H1 (cell line): Measurements from ENCODE around the gene HOXB3. TPM values are rescaled to one million over a fixed set of nuclear protein-coding genes. Genes with fewer than 3 reads are reported as not detected.

Source experiments
- CTCF ChIA-PET: fragments of 300-600 bp; sonication (Branson Sonifier 250); formaldehyde crosslinking; loops from one replicate; lab custom pipeline; 2021; ENCODE audit not compliant: partially characterized antibody; lab: Charles Lee
- POLR2A ChIA-PET: fragments of 300-600 bp; sonication (Branson Sonifier 250); formaldehyde crosslinking; loops from one replicate; lab custom pipeline; 2021; ENCODE audit warnings: inconsistent platforms; ENCODE audit not compliant: partially characterized antibody; lab: Charles Lee
- DNase-seq, 2 experiments: peaks; one replicate each; pipeline versions ENCODE4 v3.0.0 to v3.0.0-alpha.2; 2010 to 2022; ENCODE audit warnings: low spot score in 2 of 2, low read depth in 1 of 2, mixed read lengths in 1 of 2
- FAIRE-seq: peaks from 2 replicates; lab custom pipeline; 2011; peaks lifted over from hg19 to GRCh38; lab: Jason Lieb, UNC
- H2AFZ ChIP-seq: 2 replicates; pipeline ENCODE4 v1.8.1; 2012; ENCODE audit warnings: low read length, inconsistent platforms
- H2AK5ac ChIP-seq: 2 replicates; pipeline ENCODE4 v1.6.1; 2013; ENCODE audit warnings: low read depth, low read length
- H2BK120ac ChIP-seq: replicated peaks from 2 replicates; pipeline ENCODE3; 2013; ENCODE audit warnings: low read depth, low read length, inconsistent platforms
- H2BK12ac ChIP-seq: 2 replicates; pipeline ENCODE4 v1.6.1; 2013; ENCODE audit warnings: low read depth, low read length
- H2BK15ac ChIP-seq: 2 replicates; pipeline ENCODE4 v1.6.1; 2013; ENCODE audit warnings: low read length
- H2BK20ac ChIP-seq: 2 replicates; pipeline ENCODE4 v1.6.1; 2013; ENCODE audit warnings: low read length
- H2BK5ac ChIP-seq: 2 replicates; pipeline ENCODE4 v1.6.1; 2013; ENCODE audit warnings: low read depth, low read length
- H3K14ac ChIP-seq: 2 replicates; pipeline ENCODE4 v1.6.1; 2013; ENCODE audit warnings: inconsistent platforms; ENCODE audit not compliant: insufficient read length
- H3K18ac ChIP-seq: 2 replicates; pipeline ENCODE4 v1.6.1; 2013; ENCODE audit warnings: low read length; ENCODE audit errors: extremely low read depth
- H3K23ac ChIP-seq: 2 replicates; pipeline ENCODE4 v1.6.1; 2013; ENCODE audit warnings: inconsistent platforms; ENCODE audit not compliant: insufficient read length
- H3K23me2 ChIP-seq: 2 replicates; pipeline ENCODE4 v1.6.1; 2013; ENCODE audit warnings: low read depth, low read length
- H3K27ac ChIP-seq: 2 replicates; pipeline ENCODE4 v1.6.1; 2011; ENCODE audit warnings: low read depth, low read length, inconsistent platforms
- H3K27me3 ChIP-seq, 4 experiments: replicated peaks in 1 of 4; 1 replicate in 1 of 4; 2 replicates in 3 of 4; pipeline versions ENCODE4 v1.6.1 to v1.8.1; 2011 to 2013; ENCODE audit warnings: low read length in 3 of 4, mild to moderate bottlenecking in 3 of 4, inconsistent platforms in 2 of 4, mixed read lengths in 2 of 4, moderate library complexity in 1 of 4; ENCODE audit not compliant: control insufficient read depth in 3 of 4, insufficient read depth in 3 of 4; ENCODE audit errors: extremely low read depth in 1 of 4
- H3K36me3 ChIP-seq, 4 experiments: 2 replicates each; pipeline versions ENCODE4 v1.6.1 to v1.8.1; 2011 to 2013; ENCODE audit warnings: mild to moderate bottlenecking in 4 of 4, low read length in 3 of 4, moderate library complexity in 2 of 4, control low read depth in 1 of 4, inconsistent platforms in 1 of 4; ENCODE audit not compliant: insufficient read depth in 4 of 4, control insufficient read depth in 2 of 4
- H3K4ac ChIP-seq: replicated peaks from 2 replicates; pipeline ENCODE3; 2013; ENCODE audit warnings: low read length, low read depth, mixed read lengths, inconsistent platforms; ENCODE audit not compliant: insufficient read length
- H3K4me1 ChIP-seq, 4 experiments: replicated peaks in 1 of 4; 1 replicate in 1 of 4; 2 replicates in 3 of 4; pipeline versions ENCODE4 v1.6.1 to v1.8.1; 2011 to 2013; ENCODE audit warnings: low read length in 3 of 4, inconsistent platforms in 2 of 4, mixed read lengths in 1 of 4; ENCODE audit not compliant: insufficient read depth in 4 of 4, control insufficient read depth in 3 of 4
- H3K4me2 ChIP-seq, 2 experiments: 2 replicates each; pipeline versions ENCODE4 v1.6.1 to v1.8.1; 2011 to 2013; ENCODE audit warnings: low read depth in 2 of 2, low read length in 2 of 2, control low read depth in 1 of 2, inconsistent platforms in 1 of 2, mild to moderate bottlenecking in 1 of 2; ENCODE audit not compliant: insufficient read depth in 1 of 2
- H3K4me3 ChIP-seq, 4 experiments: fragments of 200-600, 300-600 bp in 1 of 4; sonication (generic), shearing (Covaris generic), sonication (Bioruptor Twin) in 1 of 4; 2 replicates each; pipeline versions ENCODE4 v1.5.1 to v1.8.1; 2011 to 2016; ENCODE audit warnings: low read length in 4 of 4, low read depth in 3 of 4, control low read depth in 2 of 4, inconsistent platforms in 2 of 4, mild to moderate bottlenecking in 2 of 4, mixed read lengths in 1 of 4, moderate library complexity in 1 of 4; ENCODE audit not compliant: insufficient read depth in 2 of 4; ENCODE audit errors: extremely low read depth in 1 of 4
- H3K56ac ChIP-seq: replicated peaks from 2 replicates; pipeline ENCODE3; 2013; ENCODE audit warnings: low read depth, mild to moderate bottlenecking, mixed read lengths, low read length, inconsistent platforms; ENCODE audit not compliant: insufficient read length
- H3K79me1 ChIP-seq: 2 replicates; pipeline ENCODE4 v1.6.1; 2013; ENCODE audit warnings: low read depth, low read length, control low read depth
- H3K79me2 ChIP-seq, 2 experiments: 2 replicates each; pipeline versions ENCODE4 v1.6.1 to v1.8.1; 2012 to 2013; ENCODE audit warnings: low read length in 2 of 2, mild to moderate bottlenecking in 2 of 2, inconsistent platforms in 1 of 2; ENCODE audit not compliant: insufficient read depth in 2 of 2, control insufficient read depth in 1 of 2
- H3K9ac ChIP-seq, 4 experiments: replicated peaks in 1 of 4; 1 replicate in 1 of 4; 2 replicates in 3 of 4; pipeline versions ENCODE4 v1.6.1 to v1.8.1; 2011 to 2013; ENCODE audit warnings: low read depth in 3 of 4, low read length in 3 of 4, control low read depth in 2 of 4, mild to moderate bottlenecking in 2 of 4, moderate library complexity in 2 of 4, inconsistent platforms in 1 of 4; ENCODE audit errors: extremely low read depth in 1 of 4
- H3K9me3 ChIP-seq, 2 experiments: 2 replicates each; pipeline versions ENCODE4 v1.6.1 to v1.8.1; 2012 to 2013; ENCODE audit warnings: mild to moderate bottlenecking in 2 of 2, moderate library complexity in 2 of 2, control low read depth in 1 of 2, inconsistent platforms in 1 of 2, low read depth in 1 of 2, low read length in 1 of 2, mixed read lengths in 1 of 2; ENCODE audit not compliant: insufficient read depth in 2 of 2
- H4K20me1 ChIP-seq, 2 experiments: replicated peaks in 1 of 2; 2 replicates each; pipeline versions ENCODE3 to v1.8.1; 2011 to 2013; ENCODE audit warnings: inconsistent platforms in 2 of 2, low read length in 2 of 2, mild to moderate bottlenecking in 1 of 2; ENCODE audit not compliant: insufficient read depth in 2 of 2, control insufficient read depth in 1 of 2
- H4K5ac ChIP-seq: 2 replicates; pipeline ENCODE4 v1.6.1; 2013; ENCODE audit warnings: low read length, low read depth, mixed read lengths, inconsistent platforms; ENCODE audit not compliant: insufficient read length
- H4K8ac ChIP-seq: 2 replicates; pipeline ENCODE4 v1.8.0; 2013; ENCODE audit warnings: mild to moderate bottlenecking, moderate library complexity, low read length, inconsistent platforms; ENCODE audit not compliant: insufficient read depth; ENCODE audit errors: extremely low read depth
- H4K91ac ChIP-seq: replicated peaks from 2 replicates; pipeline ENCODE3; 2013; ENCODE audit warnings: low read length, mixed read lengths, inconsistent platforms; ENCODE audit not compliant: insufficient read length
- BACH1 ChIP-seq: IDR thresholded peaks from 2 replicates; pipeline ENCODE4 v1.6.1; 2012; ENCODE audit warnings: low read length, improper control_type of control experiment
- BRCA1 ChIP-seq: IDR thresholded peaks from 2 replicates; pipeline ENCODE4 v1.6.1; 2012; ENCODE audit warnings: low read depth, low read length, improper control_type of control experiment
- CBX8 ChIP-seq: fragments of 300-800, 300-1000 bp; sonication (generic); IDR thresholded peaks from 2 replicates; pipeline ENCODE4 v1.7.1; 2016; ENCODE audit warnings: low read depth, low read length, borderline replicate concordance
- CHD2 ChIP-seq: IDR thresholded peaks from 2 replicates; pipeline ENCODE4 v1.6.1; 2012; ENCODE audit warnings: low read length, improper control_type of control experiment
- EZH2 ChIP-seq: fragments of 200-600 bp; sonication (generic); IDR thresholded peaks from 2 replicates; pipeline ENCODE4 v1.7.1; 2012; ENCODE audit warnings: low read depth, mild to moderate bottlenecking, moderate library complexity, low read length, inconsistent platforms; ENCODE audit not compliant: severe bottlenecking
- NANOG ChIP-seq: IDR thresholded peaks from 2 replicates; pipeline ENCODE4 v1.6.1; 2011; ENCODE audit warnings: low read length, low read depth, mild to moderate bottlenecking, inconsistent platforms; ENCODE audit not compliant: insufficient read depth, poor library complexity, severe bottlenecking
- SIN3A ChIP-seq, 2 experiments: IDR thresholded peaks in 1 of 2; conservative IDR thresholded peaks in 1 of 2; 2 replicates each; pipeline ENCODE4 v1.6.1; 2011 to 2012; ENCODE audit warnings: low read length in 2 of 2, improper control_type of control experiment in 1 of 2, low read depth in 1 of 2, mild to moderate bottlenecking in 1 of 2
- TBP ChIP-seq: IDR thresholded peaks from 2 replicates; pipeline ENCODE4 v1.6.1; 2011; ENCODE audit warnings: low read depth, low read length, improper control_type of control experiment
- TCF12 ChIP-seq: IDR thresholded peaks from 2 replicates; pipeline ENCODE4 v1.6.1; 2011; ENCODE audit warnings: low read depth, mild to moderate bottlenecking, low read length
- WGBS, 2 experiments: shearing (Covaris generic) in 1 of 2; methylation state at CpG; one replicate each; pipeline versions ENCODE4 v1.1.6 to v1.1.7; 2013 to 2015; ENCODE audit warnings: low lambda C conversion rate in 2 of 2, mixed read lengths in 2 of 2, inconsistent platforms in 1 of 2, low coverage in 1 of 2, missing lambda C conversion rate in 1 of 2; ENCODE audit not compliant: insufficient replicate concordance in 2 of 2, insufficient coverage in 1 of 2, insufficient read length in 1 of 2; ENCODE audit errors: extremely low coverage in 1 of 2, missing lambda C conversion rate in 1 of 2; 5-methylcytosine and 5-hydroxymethylcytosine counted together
- polyA plus RNA-seq, 7 experiments: library from polyadenylated mRNA; depleted of rRNA in 3 of 7; stranded (reverse) in 5 of 7; unstranded in 2 of 7; fragments of >200 nt in 5 of 7; fragments of 200-250 nt in 2 of 7; gene quantifications; 1 replicate in 5 of 7; 2 replicates in 1 of 7; 4 replicates in 1 of 7; pipeline versions ENCODE4 v1.2.1 to v1.2.3, GENCODE V29; 2011 to 2013; ENCODE audit warnings: missing spikeins in 2 of 7, mixed read lengths in 2 of 7
- total RNA-seq: library from RNA; stranded (reverse); fragmentation: NEBNext Ultra II Directional; extraction: Animal tissue kit (Norgen Biotek cat#: 25700); gene quantifications from 2 replicates; pipeline ENCODE4 v1.2.1, GENCODE V29; 2021
- TF ChIP-seq, protein P1 (sequence below): IDR thresholded peaks from 2 replicates; pipeline ENCODE4 v1.6.1; 2012; ENCODE audit warnings: inconsistent platforms

HOXB3 gene
- total and polyA plus RNA-seq, 2 of the 8 experiments (the other 6 are each of a cell fraction or from before 2014, with no cell fraction given), result not detected

DNA sequence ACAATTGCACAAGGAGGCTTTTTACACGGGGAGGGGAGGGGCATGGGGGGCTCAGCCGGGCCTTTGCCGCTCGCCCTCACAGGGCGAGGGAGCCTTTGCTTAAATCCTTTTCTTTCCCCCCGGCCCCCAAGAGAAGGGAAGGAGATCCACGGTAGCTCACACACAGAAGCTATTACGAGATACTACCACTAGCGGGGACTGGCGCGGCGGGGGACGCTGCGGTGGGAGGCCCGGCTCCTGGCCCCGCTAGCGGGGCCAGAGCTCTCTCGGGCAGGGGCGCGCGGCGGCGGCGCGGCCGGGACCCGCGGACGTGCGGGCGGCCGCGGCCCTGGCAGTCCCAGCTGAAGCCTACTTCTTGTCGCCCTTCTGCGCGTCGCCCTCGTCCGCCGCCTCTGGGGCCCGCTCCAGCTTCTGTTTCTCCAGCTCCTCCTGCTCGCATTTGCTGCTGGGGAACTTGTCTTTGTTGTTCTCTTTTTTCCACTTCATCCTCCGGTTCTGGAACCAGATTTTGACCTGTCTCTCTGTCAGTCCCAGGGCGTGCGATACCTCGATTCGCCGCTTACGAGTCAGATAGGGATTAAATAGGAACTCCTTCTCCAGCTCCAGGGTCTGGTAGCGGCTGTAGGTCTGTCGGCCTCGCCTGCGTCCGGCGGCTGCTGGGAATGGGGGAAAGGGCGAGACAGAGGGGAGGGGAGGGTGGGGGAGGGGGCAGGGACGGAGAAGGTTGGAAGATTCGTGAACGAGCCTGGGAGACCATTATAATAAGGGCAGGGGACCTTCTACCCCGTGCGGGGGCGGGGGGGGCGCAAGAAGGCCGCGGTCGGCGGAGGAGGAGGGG is 23.0 kb upstream of the HOXB3 start:
- H3K14ac ChIP-seq, result no peak overlapping the region
- WGBS, 2 experiments, result 5% methylated on average over 28 of the region's 67 CpGs; no CpG with 5 or more reads in 1 of the 2 experiments
- peaks cover 20 to 39% of the 10 kb centered on the region in 2 experiments for H4K20me1 ChIP-seq
- H3K23ac ChIP-seq, result no peak overlapping the region
- H3K4me3 ChIP-seq, result no peak overlapping the region; a peak in 1 of 8 replicates
- H3K56ac ChIP-seq, result no peak overlapping the region
- no peaks in the 10 kb centered on the region for H3K79me2 ChIP-seq
- H3K27ac ChIP-seq, result no peak overlapping the region
- peak overlapping the region; percentile 24; the same call in 1 of the 2 replicates for H3K18ac ChIP-seq
- FAIRE-seq (no peak), DNase-seq (no peak)
- H3K79me1 ChIP-seq, result no peaks in the 10 kb centered on the region
- 0 out of 2 replicates have a peak, but pooled peaks cover 2% of the 10 kb centered on the region for H3K23me2 ChIP-seq
- no peak overlapping the region for H2BK20ac ChIP-seq
- H3K27me3 ChIP-seq, result peaks cover 97 to 100% (median 100%) of the 10 kb centered on the region in 4 experiments
- no peak overlapping the region for H2BK15ac ChIP-seq
- ChIA-PET POLR2A (interaction anchor here (1.7 to 2.0 kb wide), 2 partner anchors 12 to 49 kb away, joined by 3 to 4 read pairs; no protein-coding TSS in a partner anchor), CTCF (interaction anchor here (0.6 to 2.0 kb wide), 12 partner anchors 9 to 610 kb away, joined by 3 to 6 read pairs (median 3); partner anchors contain the start of genes HOXB5 and HOXB9)
- H3K4ac ChIP-seq, result no peak overlapping the region
- no peak overlapping the region; a peak in 1 of 4 replicates for H3K4me2 ChIP-seq
- H3K9ac ChIP-seq, result no peak overlapping the region
- H2BK12ac ChIP-seq, result no peak overlapping the region
- no peak overlapping the region for H2BK120ac ChIP-seq
- H4K5ac ChIP-seq, result no peak overlapping the region
- H4K8ac ChIP-seq, result no peak overlapping the region; the same call in 1 of the 2 replicates
- H4K91ac ChIP-seq, result no peak overlapping the region
- no peaks in the 10 kb centered on the region; a peak in 1 of 4 replicates for H3K9me3 ChIP-seq
- peaks cover 0 to 7% (median 4%) of the 10 kb centered on the region in 4 experiments; a peak in 5 of 7 replicates for H3K4me1 ChIP-seq
- no peak overlapping the region for H2AFZ ChIP-seq
- no peak overlapping the region for H2BK5ac ChIP-seq
- H3K36me3 ChIP-seq, result peaks cover 0 to 18% (median 0%) of the 10 kb centered on the region in 4 experiments; a peak in 1 of 8 replicates
- 0 out of 2 replicates have a peak overlapping the region, but pooled peaks have one; percentile 39 for H2AK5ac ChIP-seq
- TF ChIP-seq, protein P1, sequence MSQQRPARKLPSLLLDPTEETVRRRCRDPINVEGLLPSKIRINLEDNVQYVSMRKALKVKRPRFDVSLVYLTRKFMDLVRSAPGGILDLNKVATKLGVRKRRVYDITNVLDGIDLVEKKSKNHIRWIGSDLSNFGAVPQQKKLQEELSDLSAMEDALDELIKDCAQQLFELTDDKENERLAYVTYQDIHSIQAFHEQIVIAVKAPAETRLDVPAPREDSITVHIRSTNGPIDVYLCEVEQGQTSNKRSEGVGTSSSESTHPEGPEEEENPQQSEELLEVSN, result no peak
- no peak for TF ChIP-seq CHD2
- no peak for TF ChIP-seq NANOG
- no peak for TF ChIP-seq TCF12
- TF ChIP-seq CBX8, result no peak
- no peak for TF ChIP-seq BRCA1
- 0 out of 2 replicates have a peak, but pooled peaks have one; percentile 8 for TF ChIP-seq BACH1
- peak; percentile 71 for TF ChIP-seq EZH2
- TF ChIP-seq SIN3A (conservative IDR thresholded peaks at IDR 0.05 in 1 of 2, IDR thresholded peaks at IDR 0.05 in 1 of 2; ENCODE audit: low read depth in 1 of 2, low read length in 2 of 2), result no peak
- no peak for TF ChIP-seq TBP
